GM12875 (cell line): ENCODE measurements around the gene FRZB.

ENCODE experiments used
- H3K4me3 ChIP-seq: one replicate; pipeline ENCODE4 v1.5.1; 2011; ENCODE audit warnings: low read depth, low read length, control low read depth
- CTCF ChIP-seq: IDR thresholded peaks from 2 replicates; pipeline ENCODE4 v1.5.1; 2011; ENCODE audit warnings: low read depth, mild to moderate bottlenecking, control low read depth, inconsistent platforms, low read length, moderate library complexity, borderline replicate concordance; ENCODE audit not compliant: insufficient read depth

FRZB gene

DNA sequence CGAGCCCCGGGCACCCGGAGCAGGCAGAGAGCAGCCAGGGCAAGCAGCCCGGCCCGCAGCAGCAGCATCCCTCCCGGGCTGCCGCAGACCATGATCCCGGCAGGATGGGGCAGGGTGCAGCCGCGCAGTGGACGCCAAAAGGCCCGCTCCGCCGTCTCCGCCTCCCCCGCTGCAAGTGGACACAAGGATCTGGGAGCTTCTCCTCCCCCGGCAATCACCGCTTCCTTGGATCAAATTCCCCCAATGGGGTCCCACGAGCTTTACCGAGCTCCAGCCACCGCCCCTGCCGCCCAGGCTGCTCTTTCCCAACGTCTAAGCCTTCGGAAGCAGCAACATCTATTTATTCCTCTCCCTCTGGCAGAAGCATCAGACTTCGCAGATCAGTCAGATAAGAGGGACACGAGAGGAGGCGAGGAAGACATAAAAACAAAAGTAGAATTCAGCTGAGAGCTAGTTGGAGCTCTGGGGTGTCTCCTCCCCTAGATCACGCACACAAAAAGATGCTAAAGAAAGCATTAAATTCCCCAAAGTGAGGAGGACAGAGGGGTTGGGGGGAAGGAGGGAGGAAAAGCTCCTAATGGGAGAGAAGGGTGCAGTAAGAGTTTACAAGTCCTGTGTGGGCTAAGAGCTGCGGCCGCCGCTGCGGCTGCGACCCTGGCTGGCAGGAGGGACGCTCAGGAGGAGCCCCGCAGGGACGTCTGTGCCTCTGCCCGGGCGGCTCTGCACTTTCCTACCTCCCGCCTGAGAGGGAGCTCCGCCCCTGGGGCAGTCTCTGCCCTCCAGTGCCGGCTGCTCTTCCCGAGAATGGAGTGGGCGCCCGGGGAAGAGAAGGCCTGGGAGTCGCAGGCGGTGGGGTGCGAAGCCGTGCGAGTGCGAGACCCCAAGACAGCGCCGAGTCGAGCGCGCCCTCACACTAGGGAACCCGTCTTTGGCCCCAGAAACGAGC lies at the start of gene FRZB:
FRZB (minus strand) TSS at position 177 of the 946 bp plus-strand sequence; CDS start at position 92, 85 bp downstream.
- no peak within 1 kb of the TSS for H3K4me3 ChIP-seq
- TF ChIP-seq CTCF: no peak

GRCh38 chr2:182915369-182916326 lies 49.2 kb upstream of the FRZB start:
- H3K4me3 ChIP-seq: no peak overlapping the region

GRCh38 chr2:182914852-182915251 lies 48.4 kb upstream of the FRZB start:
- H3K4me3 ChIP-seq: no peak overlapping the region
- TF ChIP-seq CTCF: no peak

More at GRCh38 chr2:182915369-182916326, 49.2 kb upstream of the FRZB start:
- TF ChIP-seq CTCF: no peak

GRCh38 chr2:182913064-182913463 lies 46.6 kb upstream of the FRZB start:
- TF ChIP-seq CTCF: no peak
- H3K4me3 ChIP-seq: no peak overlapping the region

DNA sequence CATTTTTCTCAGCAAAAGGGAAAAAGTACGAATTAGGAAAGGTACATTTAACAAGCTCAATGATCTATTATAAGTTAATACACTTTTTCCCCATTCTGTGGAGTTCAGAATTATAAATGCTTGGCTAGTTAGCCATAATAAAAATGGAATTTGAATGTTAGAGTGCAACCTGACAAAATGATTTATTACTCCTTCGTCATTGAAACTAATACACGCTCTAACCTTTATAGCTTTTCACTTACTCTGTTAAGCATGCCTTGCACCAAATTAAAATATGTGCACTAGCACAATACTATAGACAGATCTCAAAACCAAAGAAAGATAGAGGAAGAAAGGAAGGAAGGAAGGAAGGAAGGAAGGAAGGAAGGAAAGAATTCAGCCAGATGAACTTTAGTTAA lies 46.1 kb upstream of the FRZB start:
- TF ChIP-seq CTCF: no peak
- no peak overlapping the region for H3K4me3 ChIP-seq

DNA sequence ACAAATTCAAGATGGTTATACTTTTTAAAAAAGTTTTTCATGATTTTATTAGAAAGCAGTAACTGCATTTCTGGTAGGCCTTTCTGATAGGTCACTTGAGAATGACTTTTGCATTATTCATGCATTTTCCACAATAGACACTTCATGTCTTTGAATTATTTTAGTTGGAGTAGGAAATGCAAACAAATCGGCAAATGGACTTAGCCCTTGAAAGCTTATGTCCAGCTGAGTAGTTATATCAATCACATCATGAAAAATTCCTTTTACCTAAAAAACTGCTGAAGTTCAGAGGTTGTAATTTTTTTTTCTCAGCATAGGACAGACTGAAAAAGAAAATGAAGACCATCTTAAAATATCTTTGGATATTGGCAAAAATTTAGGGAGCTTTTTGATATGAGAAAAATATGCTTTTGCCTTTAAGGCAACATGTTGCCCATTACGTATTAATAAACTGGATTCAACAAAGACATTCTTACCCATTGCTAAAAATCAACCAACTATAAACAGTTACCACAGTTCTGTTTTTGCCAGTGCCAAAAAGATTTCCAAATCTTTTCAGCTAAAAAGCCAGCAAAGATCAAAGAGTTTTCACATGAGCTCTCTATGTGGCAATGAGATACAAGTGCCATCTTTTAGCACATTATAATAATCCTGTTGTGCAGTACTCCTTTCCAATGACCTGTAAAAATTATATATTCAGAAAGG lies 45.5 kb upstream of the FRZB start:
- no peak for TF ChIP-seq CTCF
- H3K4me3 ChIP-seq: no peak overlapping the region
